Right ventricle myocardium superior (tissue), 1 donor: ENCODE results near the gene ADGRF3. TPM values are rescaled to one million over a fixed set of nuclear protein-coding genes. Genes with fewer than 3 reads are reported as not detected.
"Not testable (repeated sequence)": the region's sequence is repeated elsewhere in the genome, so short reads cannot be mapped to it uniquely, and the experiment has no call there.

Experiments used
- ATAC-seq: fragments of 200-7000 bp; cut with Tn5 transposase; one replicate; pipeline ENCODE4 v1.9.1; 2020; ENCODE audit warnings: mild to moderate bottlenecking; ENCODE audit not compliant: poor library complexity
- DNase-seq: peaks from one replicate; pipeline ENCODE4 v3.0.0-alpha.2; 2020
- intact Hi-C: fragments of 100-400 bp; cut with DNase I; formaldehyde crosslinking; loops from one replicate; pipeline ENCODE4 v1.11.2; 2022
- long read RNA-seq: library from polyadenylated mRNA; unstranded; transcript quantifications from one replicate; pipeline ENCODE4 v2.0.0, GENCODE V29; 2021
- total RNA-seq: library from RNA; stranded (reverse); fragmentation: NEBNext Ultra II Directional; extraction: Animal tissue kit (Norgen Biotek cat#: 25700); gene quantifications from one replicate; pipeline ENCODE4 v1.2.1, GENCODE V29; 2021
- donor health status: DM: no; HTN: yes; CAD: no; lungs with severe emphysema.

ADGRF3 gene
- 0.56 TPM for total RNA-seq
- long read RNA-seq, partial matches to known transcripts, result 0 of 2 reads
- long read RNA-seq, other reads (novel, unspliced or antisense), result 2 of 2 reads

DNA sequence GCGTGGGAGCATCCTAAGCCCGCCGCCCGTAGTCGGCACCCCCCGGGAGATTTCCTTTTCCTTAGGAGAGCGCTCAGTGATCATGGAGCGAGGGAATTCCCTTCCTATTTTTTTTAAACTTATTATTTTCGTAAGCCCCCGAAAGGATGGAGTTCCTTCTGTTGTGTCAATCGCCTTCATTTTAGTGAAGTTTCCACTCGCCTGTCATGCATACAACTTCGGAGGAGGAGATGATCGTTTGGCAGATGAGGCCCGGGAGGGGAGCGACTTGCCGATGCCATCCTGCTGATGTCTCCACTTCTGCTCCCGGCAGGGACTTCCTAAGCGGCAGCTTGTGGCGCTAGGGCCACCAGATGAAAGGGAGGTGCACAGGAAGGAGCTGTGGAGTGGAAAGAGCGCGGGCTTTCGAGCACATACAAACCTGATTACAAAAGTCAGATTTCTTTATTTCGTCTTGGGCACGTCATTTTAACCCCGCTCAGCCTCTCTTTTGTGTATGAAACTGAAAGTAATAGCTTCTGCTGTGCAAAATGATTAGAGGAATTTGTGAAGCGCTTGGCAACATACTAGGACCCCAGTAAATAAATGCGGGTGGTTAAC lies at the start of gene ADGRF3:
TSS of gene ADGRF3 (minus strand) at position 336 of the 600 bp plus-strand sequence. CDS start 555 bp downstream, outside the sequence.
- peak; percentile 59 for ATAC-seq
- intact Hi-C loops, result no loop called here
- peak; percentile 70 for DNase-seq

DNA sequence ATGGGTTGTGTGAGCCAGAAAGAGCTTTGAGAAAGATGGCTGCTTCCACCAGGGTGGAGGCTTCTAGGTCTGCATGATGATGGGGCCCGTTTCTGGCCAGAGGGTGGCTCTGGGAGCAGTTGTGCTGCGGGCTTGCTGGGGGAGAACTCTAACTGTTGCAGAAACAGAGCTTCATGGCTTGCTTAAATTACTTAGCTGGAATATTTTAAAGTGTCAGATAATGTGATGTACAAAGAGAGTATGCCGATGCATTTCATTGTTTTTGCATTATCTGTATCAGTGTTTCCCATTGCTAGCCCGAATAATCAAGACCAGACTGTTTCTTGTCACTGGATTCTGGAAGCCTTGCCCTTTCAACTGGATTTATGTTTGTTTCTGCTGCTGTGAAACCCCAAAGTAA lies 48.8 kb upstream of the ADGRF3 start:
- ATAC-seq, result no peak
- intact Hi-C loops, result no loop called here

GRCh38 chr2:26394694-26395093 lies 48.1 kb upstream of the ADGRF3 start:
- no peak for DNase-seq
- intact Hi-C loops, result no loop called here
- ATAC-seq, result no peak

More for the DNA sequence above, 48.8 kb upstream of the ADGRF3 start:
- no peak for DNase-seq

DNA sequence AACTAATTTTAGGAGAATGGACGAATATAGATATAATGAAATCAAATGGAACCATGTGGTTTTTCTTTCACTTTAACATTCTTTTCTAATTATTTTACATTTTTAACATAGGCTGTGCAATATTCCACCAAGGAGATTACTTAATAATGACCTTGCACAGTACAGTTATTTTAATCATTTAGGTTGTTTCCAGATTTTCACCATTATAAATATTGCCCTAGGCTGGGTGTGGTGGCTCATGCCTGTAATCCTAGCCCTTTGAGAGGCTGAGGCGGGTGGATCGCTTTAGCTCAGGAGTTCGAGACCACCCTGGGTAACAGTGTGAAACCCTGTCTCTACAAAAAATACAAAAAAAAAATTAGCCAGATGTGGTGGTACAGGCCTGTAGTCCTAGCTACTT lies 40.6 kb upstream of the ADGRF3 start:
- DNase-seq (no peak), ATAC-seq (no peak)
- intact Hi-C loops, result no loop called here

DNA sequence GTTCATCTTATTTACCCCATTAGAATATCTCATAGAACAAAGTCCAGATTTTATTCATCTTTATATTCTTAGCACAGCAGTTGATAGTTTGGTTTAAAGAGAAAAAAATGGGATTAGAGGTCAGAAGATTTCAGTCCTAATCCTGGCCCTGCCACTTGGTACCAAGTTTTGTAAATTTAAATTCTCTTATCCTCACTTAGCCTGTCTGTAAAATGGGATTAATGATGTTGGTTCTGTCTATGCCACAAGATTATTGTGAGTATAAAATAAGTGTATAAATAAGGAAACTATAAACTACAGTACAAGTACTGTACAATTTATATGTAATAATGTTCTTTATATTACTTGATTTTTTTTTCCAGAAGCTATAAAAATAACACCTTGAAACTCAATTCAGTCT lies 38.0 kb upstream of the ADGRF3 start:
- ATAC-seq, result no peak
- no peak for DNase-seq
- intact Hi-C loops, result no loop called here

DNA sequence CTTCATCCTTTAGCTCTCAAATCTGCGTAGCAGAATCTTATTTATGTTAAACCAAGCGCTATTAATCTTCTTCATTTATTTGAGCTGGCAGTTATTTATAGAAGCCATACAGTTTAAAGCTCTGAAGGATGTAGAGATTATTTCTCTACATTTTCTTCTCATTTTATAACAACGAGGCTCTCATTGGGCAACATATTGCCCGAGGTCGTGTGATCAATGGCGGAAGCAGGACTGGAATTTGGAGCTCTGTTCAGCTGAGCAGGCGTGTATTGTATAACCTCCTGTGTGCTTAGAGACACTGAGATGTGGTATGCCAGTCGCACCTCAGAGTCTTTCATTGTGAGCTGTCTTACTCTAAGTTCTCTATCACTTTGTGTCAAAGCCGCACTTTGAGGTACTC lies 37.6 kb upstream of the ADGRF3 start:
- ATAC-seq (no peak), DNase-seq (no peak)
- intact Hi-C loops, result no loop called here

GRCh38 chr2:26382564-26382963 lies 36.0 kb upstream of the ADGRF3 start:
- ATAC-seq, result no peak
- DNase-seq, result no peak
- intact Hi-C loops, result no loop called here

DNA sequence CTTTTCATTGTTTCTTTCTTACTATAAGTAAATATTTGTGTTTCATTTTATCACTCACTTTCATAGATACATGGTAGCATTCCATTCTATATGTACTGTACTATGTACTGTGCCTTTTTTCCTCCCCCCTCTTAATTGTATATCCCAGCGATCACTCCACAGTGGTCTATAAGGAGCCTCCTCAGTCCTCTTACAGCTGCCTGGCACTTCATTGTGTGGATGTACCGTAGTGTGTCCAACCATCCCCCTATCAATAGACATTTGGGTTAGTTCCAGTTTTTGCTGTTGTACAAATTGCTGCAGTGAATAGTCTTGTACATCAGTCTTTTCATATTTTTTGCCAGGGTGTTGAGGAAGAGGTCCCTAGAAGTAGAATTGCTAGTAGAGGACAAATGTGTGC lies 33.7 kb upstream of the ADGRF3 start:
- no peak for DNase-seq
- ATAC-seq, result no peak
- intact Hi-C loops, result no loop called here

- intact Hi-C loops, result no loop called here
- ATAC-seq (no peak), DNase-seq (no peak)
These were observed 30.2 kb upstream of the ADGRF3 start for GRCh38 chr2:26376799-26377198.

GRCh38 chr2:26370909-26371308 lies 24.3 kb upstream of the ADGRF3 start:
- intact Hi-C loops, DNase-seq, ATAC-seq: not testable (repeated sequence)

DNA sequence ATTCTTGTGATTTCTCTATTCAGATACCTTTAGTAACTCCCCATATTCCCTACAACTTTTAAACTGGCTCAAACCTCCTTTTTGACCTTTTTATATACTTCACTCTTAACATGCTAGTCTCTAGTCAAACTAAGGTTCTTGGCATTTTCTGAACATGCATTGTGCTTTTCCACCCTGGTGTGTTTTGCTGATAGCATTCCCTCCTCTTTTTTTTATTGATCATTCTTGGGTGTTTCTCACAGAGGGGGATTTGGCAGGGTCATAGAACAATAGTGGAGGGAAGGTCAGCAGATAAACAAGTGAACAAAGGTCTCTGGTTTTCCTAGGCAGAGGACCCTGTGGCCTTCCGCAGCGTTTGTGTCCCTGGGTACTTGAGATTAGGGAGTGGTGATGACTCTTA lies 23.1 kb upstream of the ADGRF3 start:
- intact Hi-C loops, DNase-seq, ATAC-seq: not testable (repeated sequence)

- intact Hi-C loops, result no loop called here
- ATAC-seq, result no peak
- no peak for DNase-seq
These were observed 20.4 kb upstream of the ADGRF3 start for GRCh38 chr2:26366957-26367356.

- intact Hi-C loops, result no loop called here
- no peak for ATAC-seq
- DNase-seq, result no peak
These were observed 18.1 kb upstream of the ADGRF3 start for GRCh38 chr2:26364669-26365068.

DNA sequence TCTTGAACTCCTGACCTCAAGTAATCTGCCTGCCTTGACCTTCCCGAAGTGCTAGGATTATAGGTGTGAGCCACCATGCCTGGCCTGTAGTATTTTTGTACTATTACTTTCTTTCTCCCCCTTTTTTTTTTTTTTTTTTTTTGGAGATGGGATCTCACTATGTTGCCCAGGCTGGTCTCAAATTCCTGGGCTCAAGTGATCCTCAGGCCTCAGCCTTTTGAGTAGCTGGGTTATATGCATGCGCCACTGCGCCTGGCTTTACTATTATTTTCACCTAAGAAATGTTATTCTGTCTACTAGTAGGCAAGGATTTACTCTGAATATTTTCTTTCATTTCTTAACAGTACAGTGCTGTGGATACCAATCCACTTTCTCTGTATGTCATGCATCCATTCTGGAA lies 17.4 kb upstream of the ADGRF3 start:
- DNase-seq (no peak), ATAC-seq (no peak)
- intact Hi-C loops, result no loop called here

DNA sequence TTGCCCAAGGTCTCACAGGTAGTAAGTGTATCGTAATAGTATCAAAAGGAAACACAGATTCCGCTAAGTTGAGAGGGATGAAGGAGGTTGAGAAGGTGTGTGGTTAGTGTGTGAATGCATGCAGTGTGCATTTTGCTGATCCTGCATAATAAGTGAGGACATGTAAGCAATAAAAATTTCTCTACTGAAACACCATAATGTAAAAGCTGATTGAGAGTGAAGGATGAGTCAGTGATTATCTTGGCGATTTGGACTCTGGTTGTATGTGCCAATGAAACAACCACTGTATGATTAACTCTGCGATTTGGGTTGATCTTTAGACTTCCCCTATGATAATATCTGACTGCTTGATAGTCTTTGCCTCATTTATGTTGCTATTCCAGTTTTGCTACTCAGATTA lies 16.7 kb upstream of the ADGRF3 start:
- no peak for DNase-seq
- intact Hi-C loops, result no loop called here
- no peak for ATAC-seq

DNA sequence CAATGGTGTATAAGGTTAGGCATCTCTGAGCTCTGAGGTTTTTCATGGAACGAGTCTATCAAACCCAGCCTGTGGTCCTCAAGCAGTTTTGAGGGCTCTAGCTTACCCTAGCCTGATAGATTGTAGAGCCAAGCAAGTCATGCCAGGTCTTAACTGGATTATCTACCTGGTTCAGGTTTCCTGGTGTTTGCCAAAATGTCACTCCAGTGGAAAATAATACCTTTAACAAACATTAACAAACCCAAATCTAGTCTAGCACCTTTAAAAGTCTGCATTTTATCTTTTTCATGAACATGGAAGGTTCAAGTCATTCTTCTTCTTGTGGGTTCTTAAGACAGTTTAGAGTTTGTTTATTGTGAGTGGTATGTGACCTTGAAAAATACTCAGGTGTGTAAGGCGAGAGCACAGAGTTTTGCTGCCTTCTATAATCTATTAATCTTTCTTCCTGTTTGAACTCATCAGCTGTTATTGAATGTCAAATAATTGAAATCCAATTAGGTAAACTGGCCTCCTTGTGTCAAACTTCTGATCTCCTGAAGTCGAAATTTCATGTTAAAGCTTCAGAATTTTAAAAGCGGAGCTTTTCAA lies 13.4 kb upstream of the ADGRF3 start:
- no peak for ATAC-seq
- intact Hi-C loops, result no loop called here

DNA sequence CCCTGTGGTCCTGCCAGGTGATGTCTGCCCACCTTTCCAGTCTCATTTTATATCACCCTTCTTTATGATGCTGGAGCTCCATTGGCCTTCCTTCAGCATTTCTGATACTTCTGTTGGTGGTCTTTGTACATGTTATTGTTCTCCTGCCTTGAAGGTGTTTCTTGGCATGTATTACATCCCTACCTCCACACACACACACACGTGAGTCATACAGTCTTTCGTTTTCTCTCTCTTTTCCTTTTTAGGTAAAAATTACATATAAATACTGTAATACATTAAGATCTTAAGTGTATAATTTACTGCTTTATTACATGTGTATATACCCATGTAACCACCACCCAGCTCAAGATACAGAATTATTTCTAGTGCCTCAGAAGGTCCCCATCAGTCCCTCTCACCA lies 10.2 kb upstream of the ADGRF3 start:
- intact Hi-C loops, result no loop called here
- ATAC-seq, result no peak
- DNase-seq, result no peak

More for the DNA sequence above, 13.4 kb upstream of the ADGRF3 start:
- no peak for DNase-seq

GRCh38 chr2:26356111-26356510 lies 9.5 kb upstream of the ADGRF3 start:
- ATAC-seq (no peak), DNase-seq (no peak)
- intact Hi-C loops, result no loop called here

GRCh38 chr2:26355038-26355995 lies 8.7 kb upstream of the ADGRF3 start:
- DNase-seq, result no peak
- no peak for ATAC-seq
- intact Hi-C loops, result no loop called here

GRCh38 chr2:26354469-26354868 lies 7.9 kb upstream of the ADGRF3 start:
- DNase-seq, ATAC-seq, intact Hi-C loops: not testable (repeated sequence)
